Spleen (tissue), 11 donors: Measurements from ENCODE around the gene CHURC1. TPM values are rescaled to one million over a fixed set of nuclear protein-coding genes. Genes with fewer than 3 reads are reported as not detected.
"Not testable (repeated sequence)": the region's sequence is repeated elsewhere in the genome, so short reads cannot be mapped to it uniquely, and the experiment has no call there.

Source experiments
- DNase-seq: peaks from one replicate; pipeline ENCODE4 v3.0.0-alpha.2; 2020
- H3K27ac ChIP-seq, 8 donors: fragments of 200-600 bp; sonication (generic) in 7 of 8; 1 replicate in 4 of 8; 2 replicates in 4 of 8; pipeline versions ENCODE4 v1.5.0 to v1.8.0; 2016 to 2021; ENCODE audit warnings: inconsistent platforms in 4 of 8, mild to moderate bottlenecking in 4 of 8, moderate library complexity in 1 of 8
- H3K27me3 ChIP-seq, 7 donors: fragments of 200-600 bp; sonication (generic) in 6 of 7; replicated peaks in 1 of 7; 1 replicate in 4 of 7; 2 replicates in 3 of 7; pipeline versions ENCODE4 v1.5.0 to v1.8.0; 2016 to 2021; ENCODE audit warnings: inconsistent platforms in 3 of 7, mild to moderate bottlenecking in 1 of 7
- H3K36me3 ChIP-seq, 6 donors: fragments of 200-600 bp; sonication (generic) in 5 of 6; 1 replicate in 4 of 6; 2 replicates in 2 of 6; pipeline versions ENCODE4 v1.5.0 to v1.8.0; 2016 to 2021; ENCODE audit warnings: inconsistent platforms in 2 of 6
- H3K4me1 ChIP-seq, 6 donors: fragments of 200-600 bp; sonication (generic) in 5 of 6; 1 replicate in 3 of 6; 2 replicates in 3 of 6; pipeline versions ENCODE4 v1.5.0 to v1.8.0; 2016 to 2021; ENCODE audit warnings: inconsistent platforms in 3 of 6
- H3K4me3 ChIP-seq, 8 donors: fragments of 200-600 bp; sonication (generic) in 7 of 8; 1 replicate in 4 of 8; 2 replicates in 4 of 8; pipeline versions ENCODE4 v1.5.0 to v1.8.0; 2016 to 2021; ENCODE audit warnings: inconsistent platforms in 4 of 8, mild to moderate bottlenecking in 4 of 8, moderate library complexity in 2 of 8
- H3K9me3 ChIP-seq, 8 donors: fragments of 200-600 bp; sonication (generic) in 7 of 8; 1 replicate in 4 of 8; 2 replicates in 4 of 8; pipeline versions ENCODE4 v1.5.0 to v1.8.0; 2016 to 2021; ENCODE audit warnings: inconsistent platforms in 4 of 8
- POLR2A ChIP-seq, 3 donors: fragments of 450-650 bp; IDR thresholded peaks; one replicate each; pipeline ENCODE4 v1.5.1; 2017; ENCODE audit warnings: antibody characterized with exemption in 3 of 3, mild to moderate bottlenecking in 1 of 3
- POLR2AphosphoS5 ChIP-seq, 3 donors: sonication (generic); formaldehyde crosslinking; IDR thresholded peaks; one replicate each; pipeline ENCODE4 v1.5.1; 2017; ENCODE audit warnings: antibody characterized with exemption in 3 of 3
- WGBS, 5 donors: extraction: QIAGEN DNeasy Blood & Tissue Kit in 3 of 5; methylation state at CpG; one replicate each; pipeline versions ENCODE4 v1.1.5 to v1.1.7; 2013 to 2018; 5-methylcytosine and 5-hydroxymethylcytosine counted together
- intact Hi-C: fragments of 100-400 bp; cut with DNase I; formaldehyde crosslinking; loops from one replicate; pipeline ENCODE4 v1.15.0; 2023; ENCODE audit warnings: low total_unique reads
- polyA plus RNA-seq, 3 donors: library from polyadenylated mRNA; stranded (reverse); fragments of 200-250 nt; gene quantifications; one replicate each; pipeline ENCODE4 v1.2.1, GENCODE V29; 2013
- total RNA-seq, 7 donors: library from RNA; depleted of rRNA in 3 of 7; stranded (reverse); fragments of >200 nt in 3 of 7; fragmentation: NEBNext Ultra II Directional in 4 of 7; extraction: Animal tissue kit (Norgen Biotek cat#: 25700) in 4 of 7; gene quantifications; one replicate each; pipeline versions ENCODE4 v1.1.0 to v1.2.1, GENCODE V29; 2016 to 2021
- TF ChIP-seq, protein P1 (sequence below), 11 experiments: fragments of 200-600 bp in 7 of 11; fragments of 450-650 bp in 4 of 11; sonication (generic) in 4 of 11; IDR thresholded peaks in 8 of 11; conservative IDR thresholded peaks in 3 of 11; 1 replicate in 7 of 11; 2 replicates in 4 of 11; pipeline versions ENCODE4 v1.4.0 to v1.8.0; 2016 to 2021; ENCODE audit warnings: antibody characterized with exemption in 11 of 11, inconsistent platforms in 4 of 11, mild to moderate bottlenecking in 1 of 11
- donor health status: healthy with polysubstance abuse.
- donor health status: DM: no; HTN: no; CAD: no; lungs with moderate emphysema.
- donor health status: DM: no; HTN: no; CAD: no.
- donor health status: Bipolar disorder and iron deficiency.
- donor health status: healthy.
- donor health status: DM: no; HTN: no; CAD: no.
- donor health status: DM: yes; HTN: yes; CAD: no.

CHURC1 gene
- total and polyA plus RNA-seq, 10 donors = 34.0 to 135 (median 64.2) TPM

GRCh38 chr14:64899958-64900357, 14.3 kb upstream of the CHURC1 start:
- no peak for DNase-seq
- 66 to 87% (median 74%) methylated on average over 1 of the region's 1 CpG for WGBS, 5 donors
- H3K9me3 ChIP-seq = no peaks in the 10 kb centered on the region
- H3K36me3 ChIP-seq = no peaks in the 10 kb centered on the region
- TF ChIP-seq, protein P1, sequence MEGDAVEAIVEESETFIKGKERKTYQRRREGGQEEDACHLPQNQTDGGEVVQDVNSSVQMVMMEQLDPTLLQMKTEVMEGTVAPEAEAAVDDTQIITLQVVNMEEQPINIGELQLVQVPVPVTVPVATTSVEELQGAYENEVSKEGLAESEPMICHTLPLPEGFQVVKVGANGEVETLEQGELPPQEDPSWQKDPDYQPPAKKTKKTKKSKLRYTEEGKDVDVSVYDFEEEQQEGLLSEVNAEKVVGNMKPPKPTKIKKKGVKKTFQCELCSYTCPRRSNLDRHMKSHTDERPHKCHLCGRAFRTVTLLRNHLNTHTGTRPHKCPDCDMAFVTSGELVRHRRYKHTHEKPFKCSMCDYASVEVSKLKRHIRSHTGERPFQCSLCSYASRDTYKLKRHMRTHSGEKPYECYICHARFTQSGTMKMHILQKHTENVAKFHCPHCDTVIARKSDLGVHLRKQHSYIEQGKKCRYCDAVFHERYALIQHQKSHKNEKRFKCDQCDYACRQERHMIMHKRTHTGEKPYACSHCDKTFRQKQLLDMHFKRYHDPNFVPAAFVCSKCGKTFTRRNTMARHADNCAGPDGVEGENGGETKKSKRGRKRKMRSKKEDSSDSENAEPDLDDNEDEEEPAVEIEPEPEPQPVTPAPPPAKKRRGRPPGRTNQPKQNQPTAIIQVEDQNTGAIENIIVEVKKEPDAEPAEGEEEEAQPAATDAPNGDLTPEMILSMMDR (IDR thresholded peaks at IDR 0.05 in 8 of 11, conservative IDR thresholded peaks at IDR 0.05 in 3 of 11) = no peak
- TF ChIP-seq POLR2AphosphoS5 (IDR thresholded peaks at IDR 0.05) (no peak), POLR2A (IDR thresholded peaks at IDR 0.05) (no peak)
- no peak overlapping the region for H3K4me3 ChIP-seq
- H3K27me3 ChIP-seq = no peaks in the 10 kb centered on the region
- intact Hi-C loops = no loop called here
- H3K4me1 ChIP-seq = no peaks in the 10 kb centered on the region
- no peak overlapping the region for H3K27ac ChIP-seq

DNA sequence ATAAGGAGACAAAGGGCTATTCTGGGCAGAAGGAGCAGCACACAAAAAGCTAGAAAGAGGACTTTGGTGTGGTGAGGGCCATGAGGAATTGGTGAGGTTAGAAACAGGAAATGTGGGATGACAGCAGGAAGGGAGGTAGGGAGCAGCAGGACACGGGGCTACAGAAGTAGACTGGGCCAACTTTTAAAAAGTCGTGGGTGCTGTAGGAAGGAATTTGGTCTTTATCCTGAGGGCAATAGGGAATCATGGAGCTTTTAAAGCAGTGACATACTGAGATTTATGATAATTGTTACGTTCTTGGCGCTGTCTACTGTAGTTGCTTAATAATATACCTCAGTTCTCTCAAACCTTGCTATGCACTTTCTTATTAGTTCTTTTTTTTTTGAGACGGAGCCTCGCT, 8.2 kb upstream of the CHURC1 start:
- no peak overlapping the region for H3K27ac ChIP-seq
- intact Hi-C loops = no loop called here
- no peaks in the 10 kb centered on the region for H3K9me3 ChIP-seq
- no peak overlapping the region for H3K4me3 ChIP-seq
- H3K4me1 ChIP-seq = peaks cover 0 to 10% (median 0%) of the 10 kb centered on the region in 6 donors
- no peak for DNase-seq
- 34 to 55% (median 48%) methylated on average over 6 of the region's 6 CpGs for WGBS, 5 donors
- TF ChIP-seq POLR2A (IDR thresholded peaks at IDR 0.05) = no peak
- H3K27me3 ChIP-seq = no peaks in the 10 kb centered on the region
- no peaks in the 10 kb centered on the region for H3K36me3 ChIP-seq

GRCh38 chr14:64910847-64911495, 3.3 kb upstream of the CHURC1 start:
- Histone ChIP-seq H3K4me1 (peaks cover 10 to 25% (median 14%) of the 10 kb centered on the region in 6 donors), H3K27me3 (no peaks in the 10 kb centered on the region), H3K4me3 (no peak overlapping the region), H3K9me3 (no peaks in the 10 kb centered on the region), H3K36me3 (no peaks in the 10 kb centered on the region), H3K27ac (no peak overlapping the region)
- DNase-seq = no peak
- intact Hi-C loops = no loop called here
- 26 to 44% (median 35%) methylated on average over 3 of the region's 3 CpGs for WGBS, 5 donors
- TF ChIP-seq POLR2A (IDR thresholded peaks at IDR 0.05) = no peak
- no peak for TF ChIP-seq POLR2AphosphoS5 (IDR thresholded peaks at IDR 0.05)
- TF ChIP-seq, protein P1 (IDR thresholded peaks at IDR 0.05 in 8 of 11, conservative IDR thresholded peaks at IDR 0.05 in 3 of 11) = peak in 4 of 11 experiments; percentile 16 to 42 (median 22)

- whole genome bisulfite sequencing, 5 donors = 0 to 91% (median 46%) methylated on average over 1 of the region's 1 CpG
Observed at GRCh38 chr14:64912261-64912660, 2.0 kb upstream of the CHURC1 start.

GRCh38 chr14:64913477-64913876, 778 bp upstream of the CHURC1 start:
- not testable (repeated sequence) for H3K36me3 ChIP-seq

More at GRCh38 chr14:64912261-64912660, 2.0 kb upstream of the CHURC1 start:
- H3K4me3 ChIP-seq = no peak overlapping the region
- H3K27ac ChIP-seq = no peak overlapping the region
- TF ChIP-seq, protein P1 (IDR thresholded peaks at IDR 0.05 in 8 of 11, conservative IDR thresholded peaks at IDR 0.05 in 3 of 11) = no peak
- no peak for TF ChIP-seq POLR2AphosphoS5 (IDR thresholded peaks at IDR 0.05)
- TF ChIP-seq POLR2A (IDR thresholded peaks at IDR 0.05) = no peak
- H3K36me3 ChIP-seq = peaks cover 0 to 6% (median 0%) of the 10 kb centered on the region in 6 donors
- no peak for DNase-seq
- H3K27me3 ChIP-seq = no peaks in the 10 kb centered on the region
- no peaks in the 10 kb centered on the region for H3K9me3 ChIP-seq
- intact Hi-C loops = no loop called here
- peaks cover 18 to 33% (median 25%) of the 10 kb centered on the region in 6 donors for H3K4me1 ChIP-seq

More at GRCh38 chr14:64913477-64913876, 778 bp upstream of the CHURC1 start:
- intact Hi-C loops, DNase-seq, H3K9me3 ChIP-seq, H3K27me3 ChIP-seq: not testable (repeated sequence)
- Histone ChIP-seq H3K4me1 (peaks cover 18 to 45% (median 36%) of the 10 kb centered on the region in 6 donors), H3K4me3 (peak overlapping the region in 4 of 8 donors; percentile 75 to 86 (median 84)), H3K27ac (peak overlapping the region in 4 of 8 donors; percentile 96 to 99 (median 98))
- WGBS, 5 donors = 42 to 75% (median 67%) methylated on average over 1 to 5 of the region's 5 CpGs
